ENCODE results near the gene MAPK1IP1L.

GRCh38 chr14:55103971-55104954 lies 52.8 kb downstream of the MAPK1IP1L start:
- TF ChIP-seq CTCF (IDR thresholded peaks at IDR 0.05) = no peak
- TF ChIP-seq POLR2A (IDR thresholded peaks at IDR 0.05) = peak in 1 of 4 donors; percentile 14
- no peak for TF ChIP-seq POLR2AphosphoS5 (IDR thresholded peaks at IDR 0.05)
